GM20000 (cell line): Measurements from ENCODE around the gene CDH23.
"Not testable (repeated sequence)": the region's sequence is repeated elsewhere in the genome, so short reads cannot be mapped to it uniquely, and the experiment has no call there.

Source experiments
- DNase-seq: peaks from one replicate; pipeline ENCODE4 v3.0.0; 2012; ENCODE audit warnings: low spot score
- CTCF ChIP-seq: IDR thresholded peaks from 2 replicates; pipeline ENCODE4 v1.5.1; 2012; ENCODE audit warnings: mild to moderate bottlenecking, control low read depth; ENCODE audit errors: extremely low read depth, missing control alignments

Gene CDH23

DNA sequence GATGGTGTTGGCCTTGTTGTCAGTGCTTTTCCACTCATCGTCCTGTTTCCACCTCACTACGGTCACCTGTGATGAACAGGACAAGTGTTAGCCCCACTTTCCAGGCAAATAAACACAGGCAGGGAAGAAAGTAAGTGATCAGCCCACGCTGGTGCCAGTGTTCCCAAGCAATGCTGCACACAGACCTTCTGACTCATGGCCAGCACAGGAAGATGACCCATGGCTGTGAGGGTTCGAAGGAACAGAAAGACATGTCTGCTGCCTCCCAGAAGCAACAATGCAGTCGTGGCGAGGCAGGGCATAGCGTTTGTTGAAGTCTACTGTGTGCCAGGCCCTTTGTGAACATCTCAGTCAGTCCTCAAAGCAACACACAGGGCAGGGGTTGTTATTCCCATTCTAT is 41.9 kb upstream of the CDH23 start:
- DNase-seq, result no peak
- TF ChIP-seq CTCF, result no peak

DNA sequence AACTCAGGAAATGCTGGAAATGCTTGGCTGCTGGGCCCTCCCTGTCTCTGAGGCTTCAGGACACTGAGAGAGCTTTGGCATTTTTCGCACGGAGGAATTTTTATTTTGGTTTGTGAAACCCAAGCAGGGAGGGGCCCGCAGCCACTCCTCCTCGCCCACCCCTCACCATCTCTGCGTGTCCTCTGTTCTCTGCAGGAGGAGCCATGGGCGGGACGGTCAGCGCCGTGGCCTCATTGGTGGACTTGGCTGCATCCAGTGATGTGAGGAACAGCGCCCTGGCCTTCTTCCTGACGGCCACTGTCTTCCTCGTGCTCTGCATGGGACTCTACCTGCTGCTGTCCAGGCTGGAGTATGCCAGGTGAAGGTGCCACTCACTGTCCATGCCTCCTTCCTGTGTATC is 40.8 kb upstream of the CDH23 start:
- no peak for DNase-seq
- TF ChIP-seq CTCF, result no peak

DNA sequence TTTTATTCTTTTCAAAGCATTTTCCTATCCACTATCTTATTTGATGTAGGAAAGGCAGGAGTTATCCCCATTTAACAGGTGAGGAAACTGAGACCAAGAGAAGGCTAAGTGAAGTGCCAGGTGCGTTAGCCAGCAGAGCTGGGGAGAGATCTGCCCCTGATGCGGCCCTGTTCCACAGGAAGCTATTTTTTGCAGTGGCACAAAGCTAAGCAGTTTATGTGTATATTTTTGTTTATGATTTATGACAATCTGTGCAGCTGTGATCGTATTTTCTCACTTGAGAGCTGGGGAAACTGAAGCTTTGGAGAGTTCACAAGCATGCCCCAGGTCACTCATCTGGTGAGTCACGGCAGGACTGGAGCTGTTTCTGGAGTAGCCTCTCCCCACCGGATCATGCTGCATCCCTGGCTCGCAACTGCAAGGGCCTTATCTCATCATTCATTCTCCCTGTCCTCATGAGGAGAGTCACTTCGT is 38.9 kb upstream of the CDH23 start:
- TF ChIP-seq CTCF, result no peak
- no peak for DNase-seq

GRCh38 chr10:71358277-71358676 is 38.4 kb upstream of the CDH23 start:
- DNase-seq, result no peak
- TF ChIP-seq CTCF, result no peak

DNA sequence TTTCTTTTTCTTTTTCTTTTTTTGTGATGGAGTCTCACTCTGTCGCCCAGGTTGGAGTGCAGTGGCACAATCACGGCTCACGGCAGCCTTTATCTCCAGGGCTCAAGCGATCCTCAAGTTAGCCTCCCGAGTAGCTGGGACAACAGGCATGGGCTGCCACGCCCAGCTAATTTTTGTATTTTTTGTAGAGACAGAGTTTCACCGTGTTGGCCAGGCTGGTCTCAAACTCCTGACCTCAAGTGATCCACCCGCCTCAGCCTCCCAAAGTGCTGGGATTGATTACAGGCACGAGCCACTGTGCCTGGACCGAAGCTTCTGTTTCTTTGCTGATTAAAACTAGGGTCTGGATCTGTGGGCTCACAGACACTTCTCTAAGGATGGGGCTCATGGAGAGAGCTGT is 37.8 kb upstream of the CDH23 start:
- DNase-seq, result not testable (repeated sequence)

DNA sequence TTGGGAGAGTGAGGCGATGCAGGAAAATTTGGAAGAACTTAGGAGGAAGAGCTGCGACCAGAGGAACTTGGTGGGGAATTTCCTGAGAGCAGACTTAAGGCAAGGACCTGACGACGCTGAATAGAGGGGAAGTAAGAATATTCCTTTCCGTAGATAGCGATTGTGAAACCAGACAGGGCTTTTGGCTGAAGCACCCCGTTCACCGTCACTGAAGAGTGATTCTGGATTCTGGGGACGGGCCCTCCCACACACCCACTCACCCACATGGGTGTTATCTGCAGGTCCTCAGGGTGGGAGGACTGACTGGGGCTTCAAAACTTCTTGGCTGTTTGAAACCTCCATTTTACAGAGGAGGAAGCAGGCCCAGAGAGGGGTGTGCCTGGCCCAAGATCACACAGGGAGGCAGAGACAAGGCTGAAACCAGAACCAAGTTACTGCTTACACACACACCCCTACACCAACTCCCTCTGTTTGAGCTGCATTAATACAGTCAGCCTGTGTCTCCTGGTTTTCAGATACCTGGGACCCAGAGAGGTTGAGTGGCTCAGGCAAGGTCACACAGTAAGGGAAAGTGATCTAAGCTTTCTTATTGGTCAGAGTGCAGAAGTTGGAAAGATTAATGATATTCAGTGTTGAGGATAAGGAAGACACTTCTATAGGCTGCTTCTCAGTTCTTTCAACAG is 37.2 kb upstream of the CDH23 start:
- no peak for TF ChIP-seq CTCF

DNA sequence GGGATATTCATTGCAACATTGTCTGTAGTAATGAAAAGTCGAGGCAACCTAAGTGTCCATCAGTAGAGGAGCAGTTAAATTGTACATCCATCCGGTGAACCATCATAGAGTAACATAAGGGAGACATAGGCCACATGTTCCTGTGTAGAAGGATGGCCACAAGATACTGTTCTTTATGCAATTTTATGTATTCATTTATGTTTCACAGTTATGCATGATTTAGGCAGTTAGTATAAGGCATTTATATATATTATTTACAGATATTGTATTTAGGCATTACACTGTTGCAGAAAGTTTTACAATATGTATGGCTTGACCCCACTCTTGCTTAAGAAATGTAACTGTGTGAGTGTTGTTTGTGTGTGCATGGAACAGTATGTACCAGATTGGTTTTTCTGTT is 36.0 kb upstream of the CDH23 start:
- TF ChIP-seq CTCF, result no peak

More for the DNA sequence above, 37.2 kb upstream of the CDH23 start:
- peak; percentile 66 for DNase-seq

GRCh38 chr10:71361581-71361980 is 35.1 kb upstream of the CDH23 start:
- TF ChIP-seq CTCF, result no peak
- no peak for DNase-seq

More for the DNA sequence above, 36.0 kb upstream of the CDH23 start:
- no peak for DNase-seq
